ENCODE results near the gene MIP. TPM values are rescaled to one million over a fixed set of nuclear protein-coding genes. Genes with fewer than 3 reads are reported as not detected.

MIP gene
- total and polyA plus RNA-seq, 2 donors (not counting 3 experiments of a cell fraction or from before 2014, with no cell fraction given): 0.18 TPM; not detected in 1

DNA sequence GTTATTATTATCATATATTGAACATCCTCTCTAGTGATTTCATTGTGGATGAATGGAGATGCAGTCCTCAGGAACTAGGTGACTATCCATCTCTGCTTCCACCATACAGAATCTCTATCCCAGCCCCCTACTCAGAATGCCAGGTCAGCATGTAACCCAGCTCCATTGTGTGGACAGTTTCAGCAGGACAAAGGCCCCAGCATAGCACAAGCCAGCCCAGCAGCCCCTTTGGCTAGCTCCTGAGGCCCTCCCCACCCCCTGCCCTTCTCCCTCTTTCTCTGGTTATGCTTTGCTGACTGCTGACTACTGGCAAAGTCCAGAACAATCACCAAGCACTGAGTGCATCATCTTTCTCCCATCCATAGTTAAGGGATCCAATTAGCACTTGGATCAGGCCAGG is 8.1 kb upstream of the MIP start:
- FAIRE-seq (no peak), DNase-seq (ENCODE audit: low read depth, low spot score) (no peak)
- ChIA-PET CTCF (interaction anchor here (5.0 kb wide), 1 partner anchor 146 kb away, joined by 60 read pairs; the partner anchor contains the start of gene CNPY2), POLR2A (interaction anchor here (1.0 kb wide), 1 partner anchor 109 kb away, joined by 6 read pairs; no protein-coding TSS in a partner anchor)
- Histone ChIP-seq H3K9me1 (replicated peaks; ENCODE audit: control insufficient read depth, extremely low read depth, insufficient read depth, low read length) (no peaks in the 10 kb centered on the region), H3K9me3 (replicated peaks; ENCODE audit: control insufficient read depth, insufficient read depth, low read length) (no peaks in the 10 kb centered on the region), H3K27ac (ENCODE audit: insufficient read depth, low read depth, low read length) (no peak overlapping the region), H2AFZ (ENCODE audit: low read depth, low read length) (no peak overlapping the region), H3K79me2 (ENCODE audit: control insufficient read depth, insufficient read depth, low read length) (no peaks in the 10 kb centered on the region), H3K4me1 (ENCODE audit: control insufficient read depth, extremely low read depth, insufficient read depth, low read length) (no peaks in the 10 kb centered on the region), H4K20me1 (replicated peaks; ENCODE audit: control insufficient read depth, extremely low read depth, insufficient read depth, low read length) (no peaks in the 10 kb centered on the region), H3K9ac (replicated peaks; ENCODE audit: extremely low read depth, insufficient read depth, low read length) (no peak overlapping the region), H3K4me2 (ENCODE audit: insufficient read depth, low read length) (no peak overlapping the region), H3K36me3 (ENCODE audit: control insufficient read depth in 2 of 2, extremely low read depth in 1 of 2, insufficient read depth in 2 of 2, low read length in 2 of 2) (no peaks in the 10 kb centered on the region), H3K27me3 (ENCODE audit: control insufficient read depth in 2 of 2, insufficient read depth in 2 of 2, low read length in 2 of 2) (no peaks in the 10 kb centered on the region), H3K4me3 (replicated peaks in 1 of 3; ENCODE audit: insufficient read depth in 1 of 3, low read depth in 1 of 3, low read length in 3 of 3) (no peak overlapping the region)
- TF ChIP-seq GATA2 (IDR thresholded peaks at IDR 0.05; ENCODE audit: insufficient read depth, insufficient read length, low read depth, low read length): no peak
- TF ChIP-seq MYC (IDR thresholded peaks at IDR 0.05; ENCODE audit: low read depth, low read length): no peak
- TF ChIP-seq POLR2AphosphoS5 (IDR thresholded peaks at IDR 0.05; ENCODE audit: insufficient read depth, low read depth, low read length): no peak
- TF ChIP-seq, protein P1, sequence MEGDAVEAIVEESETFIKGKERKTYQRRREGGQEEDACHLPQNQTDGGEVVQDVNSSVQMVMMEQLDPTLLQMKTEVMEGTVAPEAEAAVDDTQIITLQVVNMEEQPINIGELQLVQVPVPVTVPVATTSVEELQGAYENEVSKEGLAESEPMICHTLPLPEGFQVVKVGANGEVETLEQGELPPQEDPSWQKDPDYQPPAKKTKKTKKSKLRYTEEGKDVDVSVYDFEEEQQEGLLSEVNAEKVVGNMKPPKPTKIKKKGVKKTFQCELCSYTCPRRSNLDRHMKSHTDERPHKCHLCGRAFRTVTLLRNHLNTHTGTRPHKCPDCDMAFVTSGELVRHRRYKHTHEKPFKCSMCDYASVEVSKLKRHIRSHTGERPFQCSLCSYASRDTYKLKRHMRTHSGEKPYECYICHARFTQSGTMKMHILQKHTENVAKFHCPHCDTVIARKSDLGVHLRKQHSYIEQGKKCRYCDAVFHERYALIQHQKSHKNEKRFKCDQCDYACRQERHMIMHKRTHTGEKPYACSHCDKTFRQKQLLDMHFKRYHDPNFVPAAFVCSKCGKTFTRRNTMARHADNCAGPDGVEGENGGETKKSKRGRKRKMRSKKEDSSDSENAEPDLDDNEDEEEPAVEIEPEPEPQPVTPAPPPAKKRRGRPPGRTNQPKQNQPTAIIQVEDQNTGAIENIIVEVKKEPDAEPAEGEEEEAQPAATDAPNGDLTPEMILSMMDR (IDR thresholded peaks at IDR 0.05; ENCODE audit: extremely low read depth in 1 of 2, insufficient read depth in 1 of 2, low read depth in 1 of 2, low read length in 2 of 2): no peak
- TF ChIP-seq FOS (IDR thresholded peaks at IDR 0.05; ENCODE audit: borderline replicate concordance, insufficient read depth, low read length): no peak
- no peak for TF ChIP-seq EZH2 (IDR thresholded peaks at IDR 0.05; ENCODE audit: borderline replicate concordance, low read depth, low read length, severe bottlenecking)
- no peak for TF ChIP-seq JUN (IDR thresholded peaks at IDR 0.05; ENCODE audit: borderline replicate concordance, insufficient read depth, insufficient read length, low read depth)
- TF ChIP-seq, protein P2, sequence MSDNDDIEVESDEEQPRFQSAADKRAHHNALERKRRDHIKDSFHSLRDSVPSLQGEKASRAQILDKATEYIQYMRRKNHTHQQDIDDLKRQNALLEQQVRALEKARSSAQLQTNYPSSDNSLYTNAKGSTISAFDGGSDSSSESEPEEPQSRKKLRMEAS (IDR thresholded peaks at IDR 0.05; ENCODE audit: insufficient read depth, insufficient read length): no peak
- TF ChIP-seq POLR2A (IDR thresholded peaks at IDR 0.05; ENCODE audit: low read depth, low read length): no peak
- no TSS peak for BruUV-seq (replicated peaks)
- intact Hi-C loops (cut with micrococcal nuclease) (loop anchor here (5.0 kb wide), 1 partner anchor 195 kb away; the partner anchor contains the start of gene COQ10A), dilution Hi-C loops (cut with MboI; ENCODE audit: extremely low pct_ligation_motif_present, low sequenced_read_pairs) (no loop called here)
